ENCODE measurements around the gene SORCS1.

GRCh38 chr10:106956216-106956915 is 208.1 kb downstream of the SORCS1 start:
- TF ChIP-seq CTCF (conservative IDR thresholded peaks at IDR 0.05) (no peak), EZH2 (IDR thresholded peaks at IDR 0.05; ENCODE audit: low read depth) (no peak)

All from PC-9 (cell line).